ENCODE results near the gene SPRYD3.
A peak's percentile ranks its signal among the peaks of the same experiment; 100 is the strongest.
"Not testable (repeated sequence)": the region's sequence is repeated elsewhere in the genome, so short reads cannot be mapped to it uniquely, and the experiment has no call there.

Gene SPRYD3

GRCh38 chr12:53079226-53080117 is at the start of gene SPRYD3:
SPRYD3 (minus strand) TSS chr12:53079390; CDS start chr12:53079333, 57 bp downstream.
- peak; percentile 86 for DNase-seq

- no peak for DNase-seq
These were observed 48.0 kb upstream of the SPRYD3 start for GRCh38 chr12:53127169-53127568.

GRCh38 chr12:53124352-53124723 is 45.1 kb upstream of the SPRYD3 start:
- DNase-seq, result no peak

GRCh38 chr12:53123578-53124351 is 44.6 kb upstream of the SPRYD3 start:
- DNase-seq, result no peak

GRCh38 chr12:53122961-53123468 is 43.8 kb upstream of the SPRYD3 start:
- DNase-seq, result no peak

- no peak for DNase-seq
These were observed 41.7 kb upstream of the SPRYD3 start for GRCh38 chr12:53120685-53121525.

- no peak for DNase-seq
These were observed 39.6 kb upstream of the SPRYD3 start for GRCh38 chr12:53118751-53119300.

GRCh38 chr12:53115891-53116648 is 36.9 kb upstream of the SPRYD3 start:
- DNase-seq, result no peak

- DNase-seq, result no peak
These were observed 36.1 kb upstream of the SPRYD3 start for GRCh38 chr12:53115112-53115890.

GRCh38 chr12:53113951-53114350 is 34.8 kb upstream of the SPRYD3 start:
- DNase-seq, result no peak

GRCh38 chr12:53113136-53113705 is 34.0 kb upstream of the SPRYD3 start:
- no peak for DNase-seq

- DNase-seq, result not testable (repeated sequence)
These were observed 33.2 kb upstream of the SPRYD3 start for GRCh38 chr12:53112431-53112830.

- DNase-seq, result no peak
These were observed 27.9 kb upstream of the SPRYD3 start for GRCh38 chr12:53107122-53107521.

- no peak for DNase-seq
These were observed 26.7 kb upstream of the SPRYD3 start for GRCh38 chr12:53105712-53106439.

- no peak for DNase-seq
These were observed 26.1 kb upstream of the SPRYD3 start for GRCh38 chr12:53105256-53105655.

GRCh38 chr12:53103860-53104305 is 24.7 kb upstream of the SPRYD3 start:
- no peak for DNase-seq

GRCh38 chr12:53102883-53103807 is 24.0 kb upstream of the SPRYD3 start, which contains the start of gene SOAT2:
SOAT2 (plus strand) TSS chr12:53103486; CDS start chr12:53103578, 92 bp downstream.
- no peak for DNase-seq

Measured in SHP77 treated with DMSO at 0.1 percent for 48 hours (cell line).